Effector CD8-positive, alpha-beta T cell (primary cell): ENCODE data around the gene KRTAP9-1.
"Not testable (repeated sequence)": the region's sequence is repeated elsewhere in the genome, so short reads cannot be mapped to it uniquely, and the experiment has no call there.

Experiments used
- DNase-seq: peaks from one replicate; lab custom pipeline; 2025; lab: John Stamatoyannopoulos, UW

KRTAP9-1 gene

DNA sequence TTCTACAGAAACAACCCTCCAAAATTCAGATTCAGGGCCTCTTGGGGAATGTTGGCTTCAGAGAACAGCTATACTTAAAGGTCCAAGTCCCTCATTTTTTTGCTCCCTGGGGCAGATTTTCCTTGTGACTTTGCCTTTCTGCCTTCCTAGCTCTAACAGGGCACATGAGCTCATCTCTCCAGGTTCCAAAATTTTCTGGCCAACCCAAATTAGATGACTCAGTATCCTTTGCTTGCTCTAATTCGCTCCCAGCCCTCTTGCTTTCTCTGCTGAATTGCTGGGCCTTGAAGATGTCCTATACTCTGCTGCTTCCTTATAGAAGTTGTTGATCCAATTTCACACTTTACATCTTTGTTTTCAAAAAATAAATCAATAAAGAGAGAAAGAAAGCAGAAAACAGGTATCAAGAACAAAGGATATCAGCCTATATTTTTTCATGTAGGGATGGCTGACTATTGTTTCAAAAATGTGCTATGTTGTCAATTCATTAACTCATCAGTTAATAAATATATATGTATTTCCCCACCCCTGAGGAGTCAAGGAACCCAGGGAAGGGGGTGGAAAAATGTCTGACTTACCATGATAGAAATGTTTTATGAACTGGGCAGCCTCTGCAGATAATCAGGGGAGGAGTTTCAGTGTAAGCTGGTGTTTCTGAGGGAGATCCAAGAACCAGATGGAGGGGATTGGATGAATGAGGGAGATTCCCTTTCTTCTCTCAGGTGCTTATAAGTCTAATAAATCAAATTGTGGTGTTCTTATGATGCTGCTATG is 10.7 kb upstream of the KRTAP9-1 start:
- no peak for DNase-seq

DNA sequence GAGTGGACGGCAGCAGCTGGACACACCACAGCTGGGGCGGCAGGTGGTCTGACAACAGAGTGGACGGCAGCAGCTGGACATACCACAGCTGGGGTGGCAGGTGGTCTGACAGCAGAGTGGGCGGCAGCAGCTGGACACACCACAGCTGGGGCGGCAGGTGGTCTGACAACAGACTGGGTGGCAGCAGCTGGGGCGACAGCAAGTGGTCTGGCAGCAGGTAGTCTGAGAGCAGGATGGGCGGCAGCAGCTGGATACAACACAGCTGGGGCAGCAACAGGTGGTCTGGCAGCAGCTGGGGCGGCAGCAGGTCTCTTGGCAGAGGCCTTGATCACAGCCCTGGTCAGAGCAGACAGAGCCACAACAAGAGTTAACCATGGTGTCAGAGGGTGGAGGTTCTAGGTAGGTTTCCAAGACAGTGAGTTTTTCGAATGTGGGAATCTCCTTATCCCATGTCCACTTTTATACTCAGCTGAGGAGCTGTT is 5.2 kb upstream of the KRTAP9-1 start, which contains the start of gene KRTAP4-1:
TSS of gene KRTAP4-1 (minus strand) at position 432 of the 482 bp plus-strand sequence. CDS start at position 375, 57 bp downstream.
- no peak for DNase-seq

DNA sequence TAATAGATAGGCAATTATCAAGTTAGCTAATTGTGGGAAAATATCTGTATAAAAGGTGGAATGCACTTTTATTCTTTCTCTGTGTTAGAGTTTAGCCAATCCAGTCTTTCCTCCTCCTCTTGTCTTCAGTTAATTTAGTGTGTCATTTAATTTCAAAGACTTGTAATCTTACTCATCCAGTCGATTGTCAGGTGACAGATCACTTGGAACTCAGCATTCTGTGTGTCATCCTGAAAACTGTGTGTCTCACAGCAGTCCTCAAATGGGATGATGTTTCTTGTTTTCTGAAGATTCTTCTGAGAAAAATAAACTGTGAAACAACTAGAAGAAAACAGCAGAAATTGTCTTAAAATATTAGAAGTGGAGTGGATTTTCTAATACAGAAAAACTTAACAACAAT is 4.7 kb upstream of the KRTAP9-1 start:
- DNase-seq, result no peak

DNA sequence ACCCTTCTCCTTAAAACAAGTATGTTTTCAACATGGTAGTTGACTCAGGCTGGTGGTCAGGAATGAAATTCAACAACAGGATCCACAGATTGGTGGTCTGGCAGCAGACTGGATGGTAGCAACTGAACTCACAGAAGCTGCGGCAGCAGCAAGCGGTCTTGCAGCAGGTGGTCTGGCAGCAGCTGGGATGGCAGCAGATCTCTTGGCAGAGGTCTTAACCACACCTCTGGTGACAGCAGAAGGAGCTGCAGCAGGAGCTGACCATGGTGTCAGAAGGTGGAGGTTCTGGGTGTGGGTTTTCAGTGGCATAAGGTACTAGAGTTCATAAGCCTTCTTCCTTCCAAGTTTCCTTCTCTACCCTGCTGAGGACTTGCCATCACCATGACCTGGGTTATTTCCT is 2.8 kb upstream of the KRTAP9-1 start:
- no peak for DNase-seq

DNA sequence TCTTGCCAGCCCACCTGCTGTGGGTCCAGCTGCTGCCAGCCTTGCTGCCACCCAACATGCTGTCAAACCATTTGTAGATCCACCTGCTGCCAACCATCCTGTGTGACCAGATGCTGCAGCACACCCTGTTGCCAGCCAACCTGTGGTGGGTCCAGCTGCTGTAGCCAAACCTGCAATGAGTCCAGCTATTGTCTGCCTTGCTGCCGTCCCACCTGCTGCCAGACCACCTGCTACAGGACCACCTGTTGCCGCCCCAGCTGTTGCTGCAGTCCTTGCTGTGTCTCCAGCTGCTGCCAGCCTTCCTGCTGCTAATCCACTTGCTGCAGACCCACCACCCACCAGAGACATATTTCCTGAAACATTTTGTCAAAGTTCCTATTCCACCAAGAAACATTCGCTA is 641 bp downstream of the KRTAP9-1 start:
- DNase-seq, result no peak

DNA sequence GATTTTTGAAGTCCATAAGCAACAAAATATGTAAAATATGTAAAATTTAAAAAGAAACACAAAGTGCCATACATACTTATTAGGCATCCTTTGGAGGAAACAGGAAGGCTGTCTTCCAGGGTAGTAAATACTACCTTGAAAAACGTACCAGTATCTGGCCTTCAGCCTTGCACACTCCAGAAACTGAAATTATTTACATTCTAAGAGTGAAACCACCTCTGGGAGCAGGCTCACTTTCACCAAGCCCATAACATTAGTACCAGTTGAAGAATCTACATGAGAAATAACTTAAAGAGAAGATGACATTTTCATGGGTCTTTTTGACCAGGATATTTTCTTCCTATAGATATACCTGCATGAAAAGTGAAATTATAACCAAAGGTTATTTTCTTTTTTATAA is 6.4 kb downstream of the KRTAP9-1 start:
- no peak for DNase-seq

DNA sequence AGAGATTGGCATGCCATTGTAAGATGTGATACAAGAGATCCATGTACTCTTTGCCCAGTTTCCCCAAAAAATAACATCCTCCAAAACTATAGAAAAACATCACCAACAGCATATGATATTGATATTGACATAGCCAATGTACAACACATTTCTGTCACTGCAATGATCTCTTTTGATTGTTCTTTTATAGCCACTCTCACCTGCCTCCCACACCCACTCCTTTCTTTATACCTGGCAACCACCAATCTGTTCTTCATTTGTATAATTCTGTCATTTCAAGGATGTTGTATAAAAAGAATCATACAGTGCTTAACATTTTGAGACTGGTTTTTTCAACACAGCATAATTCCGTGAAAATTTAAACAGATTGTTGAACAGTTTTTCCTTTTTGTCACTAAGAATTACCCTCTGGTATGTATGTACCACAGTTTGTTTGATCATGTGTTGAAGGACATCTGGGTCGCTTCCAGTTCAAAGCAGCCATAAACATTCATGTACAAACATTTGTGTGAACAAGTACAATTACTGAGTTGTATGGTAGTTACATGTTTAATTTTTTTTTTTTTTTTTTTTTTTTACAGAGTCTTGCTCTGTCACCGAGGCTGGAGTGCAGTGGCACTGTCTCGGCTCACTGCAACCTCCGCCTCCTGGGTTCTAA is 9.9 kb downstream of the KRTAP9-1 start:
- no peak for DNase-seq

DNA sequence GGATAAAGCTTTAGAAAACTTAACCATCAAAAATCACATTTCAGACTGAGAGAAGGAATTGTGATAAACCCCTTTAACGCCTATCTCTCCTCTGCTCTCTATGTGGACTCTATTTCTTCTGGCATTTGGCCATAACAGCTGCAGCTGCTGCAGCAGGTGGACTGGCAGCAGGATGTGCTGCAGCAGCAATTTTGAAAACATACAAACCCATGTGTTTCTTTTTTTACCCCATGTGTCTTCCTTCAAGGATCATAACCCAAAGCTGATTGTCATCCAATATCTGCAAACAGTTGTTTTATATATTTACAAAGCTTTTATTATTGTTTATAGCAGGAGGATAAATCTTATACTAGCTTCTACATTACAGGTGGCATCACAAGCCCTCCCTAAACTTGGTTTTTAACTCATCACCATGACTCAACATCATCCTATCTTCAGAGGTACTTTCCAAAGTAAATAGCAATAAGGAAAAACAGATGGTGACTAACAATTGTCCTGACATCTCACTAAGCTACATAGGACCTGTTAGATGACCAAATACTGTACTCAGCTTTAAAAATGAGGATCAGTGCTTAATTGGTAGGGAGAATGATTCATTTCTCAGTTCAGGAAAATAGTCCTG is 22.3 kb downstream of the KRTAP9-1 start:
- no peak for DNase-seq

DNA sequence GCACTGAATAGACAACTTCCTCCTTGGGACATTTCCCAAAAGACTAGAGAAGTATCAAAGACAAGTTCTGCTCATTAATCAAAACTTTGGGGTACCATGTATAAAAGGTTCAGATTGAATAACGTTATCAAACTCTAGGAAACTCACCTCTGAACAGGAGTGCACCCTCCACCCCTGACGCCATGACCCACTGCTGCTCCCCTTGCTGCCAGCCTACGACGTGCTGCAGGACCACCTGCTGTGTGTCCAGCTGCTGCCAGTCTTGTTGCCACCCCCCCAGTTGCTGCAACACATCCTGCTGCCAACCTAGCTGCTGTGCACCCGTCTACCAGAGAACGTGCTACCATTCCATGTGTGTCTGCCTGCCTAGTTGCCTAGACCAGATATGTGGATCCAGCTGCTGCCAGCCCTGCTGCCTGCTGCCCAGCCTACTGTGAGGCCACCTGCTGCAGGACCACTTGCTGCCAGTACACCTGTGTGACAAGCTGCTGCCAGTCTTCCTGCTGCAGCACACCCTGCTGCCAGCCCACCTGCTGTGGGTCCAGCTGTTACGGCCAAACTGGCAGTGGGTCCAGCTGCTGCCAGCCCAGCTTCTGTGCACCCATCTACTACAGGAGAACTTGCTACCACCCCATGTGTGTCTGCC is 23.0 kb downstream of the KRTAP9-1 start:
- no peak for DNase-seq

DNA sequence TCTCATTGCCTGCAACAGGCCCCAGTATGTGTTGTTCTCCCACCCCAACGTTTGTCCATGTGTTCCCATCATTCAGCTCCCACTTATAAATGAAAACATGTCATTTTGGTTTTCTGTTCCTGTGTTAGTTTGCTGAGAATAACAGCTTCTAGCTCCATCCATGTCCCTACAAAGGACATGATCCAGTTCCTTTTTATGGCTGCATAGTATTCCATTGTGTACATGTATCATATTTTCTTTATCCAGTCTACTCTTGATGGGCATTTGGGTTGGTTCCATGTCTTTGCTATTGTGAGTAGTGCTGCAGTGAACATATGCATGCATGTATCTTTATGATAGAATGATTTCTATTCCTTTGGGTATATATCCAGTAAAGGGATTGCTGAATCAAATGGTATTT is 26.0 kb downstream of the KRTAP9-1 start:
- no peak for DNase-seq

DNA sequence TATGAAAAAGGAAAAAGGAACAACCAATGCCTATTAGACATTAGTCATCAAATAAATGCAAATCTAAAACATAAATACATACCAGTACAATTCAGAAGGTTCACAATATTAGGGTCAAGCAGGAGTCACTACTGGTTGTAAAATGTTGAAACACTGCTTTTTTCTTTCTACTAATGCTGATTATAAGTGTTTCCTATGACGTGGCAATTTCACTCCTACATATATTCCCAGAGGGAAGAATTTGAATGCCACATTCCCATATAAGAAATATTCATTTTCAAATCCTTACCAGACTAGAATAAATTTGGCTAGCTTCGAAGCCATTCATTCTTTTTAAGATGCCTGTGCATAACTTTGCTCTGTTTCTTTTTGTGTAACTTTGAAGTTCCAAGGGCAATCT is 34.1 kb downstream of the KRTAP9-1 start:
- DNase-seq, result no peak

DNA sequence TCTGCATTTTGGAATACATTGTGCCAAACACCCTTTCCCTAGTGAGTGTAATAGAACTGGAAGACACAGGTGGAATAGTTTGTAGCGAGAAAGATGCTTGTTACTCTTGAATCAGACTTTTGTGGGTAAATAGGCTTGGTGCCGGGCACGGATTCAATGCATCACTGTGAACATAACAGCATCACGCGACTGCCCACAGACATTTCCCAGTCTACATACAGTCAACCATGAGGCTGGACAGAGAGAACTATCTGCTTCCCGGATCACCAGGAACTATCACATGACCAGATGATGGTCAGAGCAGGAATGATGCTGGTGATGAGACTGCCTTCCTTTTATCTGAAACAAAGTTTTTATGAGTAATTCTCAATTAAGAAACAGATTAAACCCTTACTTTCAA is 36.4 kb downstream of the KRTAP9-1 start:
- no peak for DNase-seq

DNA sequence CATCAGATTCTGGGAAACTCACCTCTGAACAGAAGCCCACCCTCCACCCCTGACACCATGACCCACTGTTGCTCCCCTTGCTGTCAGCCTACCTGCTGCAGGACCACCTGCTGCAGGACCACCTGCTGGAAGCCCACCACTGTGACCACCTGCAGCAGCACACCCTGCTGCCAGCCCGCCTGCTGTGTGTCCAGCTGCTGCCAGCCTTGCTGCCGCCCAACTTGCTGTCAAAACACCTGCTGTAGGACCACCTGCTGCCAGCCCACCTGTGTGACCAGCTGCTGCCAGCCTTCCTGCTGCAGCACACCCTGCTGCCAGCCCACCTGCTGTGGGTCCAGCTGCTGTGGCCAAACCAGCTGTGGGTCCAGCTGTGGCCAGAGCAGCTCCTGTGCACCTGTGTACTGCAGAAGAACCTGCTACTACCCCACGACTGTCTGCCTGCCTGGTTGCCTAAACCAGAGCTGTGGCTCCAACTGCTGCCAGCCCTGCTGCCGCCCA is 37.0 kb downstream of the KRTAP9-1 start, which contains the start of gene KRTAP9-2:
TSS of gene KRTAP9-2 (plus strand) at position 51 of the 498 bp plus-strand sequence. CDS start at position 58, 7 bp downstream.
- not testable (repeated sequence) for DNase-seq

DNA sequence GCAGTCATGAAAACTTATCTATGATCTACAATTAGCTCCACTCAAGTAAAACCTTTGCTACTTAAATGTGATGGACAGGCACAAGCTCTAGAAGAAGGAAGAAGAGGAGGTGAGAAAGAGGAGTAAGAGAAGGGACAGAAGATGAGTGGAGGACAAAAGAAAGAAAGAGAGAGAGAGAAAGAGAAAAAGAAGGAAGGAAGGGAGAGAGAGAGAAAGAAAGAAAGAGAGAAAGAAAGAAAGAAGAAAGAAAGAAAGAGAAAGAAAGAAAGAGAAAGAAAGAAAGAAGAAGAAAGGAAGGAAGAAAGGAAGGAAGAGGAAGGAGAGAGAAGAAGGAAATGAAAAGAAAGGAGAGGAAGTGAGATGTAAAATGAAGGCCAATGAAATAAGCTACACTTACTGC is 40.4 kb downstream of the KRTAP9-1 start:
- DNase-seq, result no peak

DNA sequence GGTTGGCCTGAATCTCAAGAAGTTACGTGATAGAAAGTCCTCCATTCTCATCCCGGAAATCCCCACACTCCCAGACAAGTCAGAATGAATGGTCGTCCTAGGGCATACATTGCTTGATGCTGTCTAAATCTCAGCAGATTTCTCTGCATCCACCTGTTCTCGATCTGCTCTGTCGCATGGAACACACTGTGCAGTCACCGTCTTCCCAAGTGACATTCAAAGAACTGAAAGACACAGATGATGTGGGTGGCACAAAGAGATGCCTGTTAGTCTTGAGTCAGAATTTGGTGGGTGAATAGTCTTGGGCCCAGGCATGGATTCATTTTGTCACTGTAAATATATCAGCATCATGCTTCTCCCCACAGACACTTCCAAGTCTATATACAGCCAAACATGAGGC is 42.0 kb downstream of the KRTAP9-1 start:
- no peak for DNase-seq

DNA sequence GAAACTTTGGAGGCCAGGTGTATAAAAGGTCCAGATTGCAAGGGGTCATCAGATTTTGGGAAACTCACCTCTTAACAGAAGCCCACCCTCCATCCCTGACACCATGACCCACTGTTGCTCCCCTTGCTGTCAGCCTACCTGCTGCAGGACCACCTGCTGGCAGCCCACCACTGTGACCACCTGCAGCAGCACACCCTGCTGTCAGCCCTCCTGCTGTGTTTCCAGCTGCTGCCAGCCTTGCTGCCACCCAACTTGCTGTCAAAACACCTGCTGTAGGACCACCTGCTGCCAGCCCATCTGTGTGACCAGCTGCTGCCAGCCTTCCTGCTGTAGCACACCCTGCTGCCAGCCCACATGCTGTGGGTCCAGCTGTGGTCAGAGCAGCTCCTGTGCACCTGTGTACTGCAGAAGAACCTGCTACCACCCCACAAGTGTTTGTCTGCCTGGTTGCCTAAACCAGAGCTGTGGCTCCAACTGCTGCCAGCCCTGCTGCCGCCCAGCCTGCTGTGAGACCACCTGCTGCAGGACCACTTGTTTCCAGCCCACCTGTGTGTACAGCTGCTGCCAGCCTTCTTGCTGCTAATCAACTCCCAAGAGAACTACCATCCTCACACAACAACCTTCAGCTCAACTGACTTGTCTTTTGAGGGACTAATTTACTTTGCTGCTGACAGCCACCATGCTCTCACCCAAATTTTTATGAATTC is 42.9 kb downstream of the KRTAP9-1 start, which contains the start of gene KRTAP9-3:
TSS of gene KRTAP9-3 (plus strand) at position 51 of the 707 bp plus-strand sequence. CDS start at position 104, 53 bp downstream.
- not testable (repeated sequence) for DNase-seq

DNA sequence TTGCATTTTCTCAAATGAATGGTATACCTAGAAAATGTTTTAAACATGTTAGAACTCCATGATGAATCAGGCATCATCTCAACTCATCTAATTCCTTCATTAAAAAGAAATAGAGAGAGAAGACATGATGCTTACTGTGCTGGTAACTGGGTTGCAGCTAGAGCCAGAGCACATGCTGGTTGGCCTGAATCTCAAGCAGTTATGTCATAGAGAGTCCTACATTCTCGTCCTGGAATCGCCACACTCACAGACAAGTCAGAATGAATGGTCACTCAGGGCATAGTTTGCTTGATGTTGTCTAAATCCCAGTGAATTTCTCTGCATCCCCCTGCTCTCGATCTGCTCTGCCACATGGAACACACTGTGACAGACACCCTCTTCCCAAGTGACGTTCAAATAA is 47.4 kb downstream of the KRTAP9-1 start:
- DNase-seq, result not testable (repeated sequence)

DNA sequence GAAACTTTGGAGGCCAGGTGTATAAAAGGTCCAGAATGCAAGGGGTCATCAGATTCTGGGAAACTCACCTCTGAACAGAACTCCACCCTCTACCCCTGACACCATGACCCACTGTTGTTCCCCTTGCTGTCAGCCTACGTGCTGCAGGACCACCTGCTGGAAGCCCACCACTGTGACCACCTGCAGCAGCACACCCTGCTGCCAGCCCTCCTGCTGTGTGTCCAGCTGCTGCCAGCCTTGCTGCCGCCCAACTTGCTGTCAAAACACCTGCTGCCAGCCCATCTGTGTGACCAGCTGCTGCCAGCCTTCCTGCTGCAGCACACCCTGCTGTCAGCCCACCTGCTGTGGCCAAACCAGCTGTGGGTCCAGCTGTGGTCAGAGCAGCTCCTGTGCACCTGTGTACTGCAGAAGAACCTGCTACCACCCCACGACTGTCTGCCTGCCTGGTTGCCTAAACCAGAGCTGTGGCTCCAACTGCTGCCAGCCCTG is 48.3 kb downstream of the KRTAP9-1 start, which contains the start of gene KRTAP9-8:
TSS of gene KRTAP9-8 (plus strand) at position 51 of the 489 bp plus-strand sequence. CDS start at position 104, 53 bp downstream.
- not testable (repeated sequence) for DNase-seq
